PFSK-1 (cell line): ENCODE results near the gene YTHDF1.

Experiments used
- FOXP2 ChIP-seq: optimal IDR thresholded peaks from 2 replicates; pipeline ENCODE3; 2011; ENCODE audit warnings: borderline replicate concordance, control low read depth, inconsistent platforms; ENCODE audit not compliant: insufficient read depth; ENCODE audit errors: extremely low read length, extremely low read depth
- POLR2AphosphoS5 ChIP-seq: IDR thresholded peaks from 2 replicates; pipeline ENCODE4 v1.6.1; 2012; ENCODE audit warnings: low read depth, mild to moderate bottlenecking, control low read depth, low read length, moderate library complexity
- REST ChIP-seq, 2 experiments: IDR thresholded peaks; 2 replicates each; pipeline versions ENCODE4 v1.6.1 to v1.8.0; 2011 to 2012; ENCODE audit warnings: low read depth in 2 of 2, low read length in 2 of 2, control low read depth in 1 of 2, inconsistent platforms in 1 of 2, mild to moderate bottlenecking in 1 of 2, moderate library complexity in 1 of 2; ENCODE audit not compliant: insufficient read depth in 1 of 2
- SIN3A ChIP-seq: IDR thresholded peaks from 2 replicates; pipeline ENCODE4 v1.6.1; 2012; ENCODE audit warnings: mild to moderate bottlenecking, low read length, moderate library complexity, borderline replicate concordance; ENCODE audit not compliant: insufficient read depth
- TAF1 ChIP-seq: IDR thresholded peaks from 2 replicates; pipeline ENCODE4 v1.6.1; 2012; ENCODE audit warnings: low read length, control low read depth, borderline replicate concordance; ENCODE audit not compliant: insufficient read depth

YTHDF1 gene

GRCh38 chr20:63167026-63167917, 48.7 kb downstream of the YTHDF1 start:
- TF ChIP-seq TAF1 (no peak), SIN3A (no peak), FOXP2 (no peak), POLR2AphosphoS5 (no peak), REST (IDR thresholded peaks at IDR 0.05; ENCODE audit: insufficient read depth in 1 of 2, low read depth in 2 of 2, low read length in 2 of 2) (no peak)

GRCh38 chr20:63166193-63167020, 49.5 kb downstream of the YTHDF1 start:
- TF ChIP-seq TAF1 (no peak), REST (IDR thresholded peaks at IDR 0.05; ENCODE audit: insufficient read depth in 1 of 2, low read depth in 2 of 2, low read length in 2 of 2) (no peak), SIN3A (no peak), POLR2AphosphoS5 (no peak), FOXP2 (no peak)

- TF ChIP-seq POLR2AphosphoS5 = no peak
- no peak for TF ChIP-seq TAF1
- no peak for TF ChIP-seq FOXP2
- no peak for TF ChIP-seq SIN3A
These were observed 50.4 kb downstream of the YTHDF1 start for GRCh38 chr20:63165356-63166192.

- no peak for TF ChIP-seq REST (IDR thresholded peaks at IDR 0.05; ENCODE audit: insufficient read depth in 1 of 2, low read depth in 2 of 2, low read length in 2 of 2)
- TF ChIP-seq TAF1 = no peak
- TF ChIP-seq POLR2AphosphoS5 = no peak
- no peak for TF ChIP-seq SIN3A
- no peak for TF ChIP-seq FOXP2
These were observed 51.2 kb downstream of the YTHDF1 start for GRCh38 chr20:63164484-63165355.
